HEK293 (cell line): ENCODE results near the gene CBX8.

ENCODE experiments used
- CTCF ChIA-PET: fragments of 350-600 bp; formaldehyde crosslinking; extraction: SDS; loops from one replicate; lab custom pipeline; 2021; ENCODE audit warnings: antibody characterized with exemption; lab: Yijun Ruan, JAX
- POLR2A ChIA-PET: fragments of 300-600 bp; formaldehyde crosslinking; extraction: SDS; loops from one replicate; lab custom pipeline; 2020; ENCODE audit warnings: antibody characterized with exemption, inconsistent platforms; lab: Yijun Ruan, JAX
- H3K27ac ChIP-seq: fragments of 200-500 bp; sonication (Bioruptor generic); 2 replicates; pipeline ENCODE4 v1.5.1; 2014; ENCODE audit warnings: low read depth, low read length, control low read depth, inconsistent platforms; ENCODE audit errors: extremely low read depth
- H3K36me3 ChIP-seq, 2 experiments: fragments of 200-500 bp in 1 of 2; sonication (Bioruptor generic) in 1 of 2; 1 replicate in 1 of 2; 2 replicates in 1 of 2; pipeline ENCODE4 v1.5.1; 2014 to 2017; ENCODE audit warnings: inconsistent platforms in 2 of 2, low read length in 2 of 2; ENCODE audit not compliant: control insufficient read depth in 2 of 2, insufficient read depth in 1 of 2
- H3K4me1 ChIP-seq: fragments of 200-500 bp; sonication (Bioruptor generic); 2 replicates; pipeline ENCODE4 v1.5.1; 2014; ENCODE audit warnings: mild to moderate bottlenecking, low read length, inconsistent platforms; ENCODE audit not compliant: control insufficient read depth, insufficient read depth
- H3K4me3 ChIP-seq: 2 replicates; pipeline ENCODE4 v1.5.1; 2011; ENCODE audit warnings: low read depth, mild to moderate bottlenecking, control low read depth, low read length, moderate library complexity
- H3K9me3 ChIP-seq: fragments of 200-500 bp; sonication (Bioruptor generic); 2 replicates; pipeline ENCODE4 v1.5.1; 2014; ENCODE audit warnings: low read depth, low read length, inconsistent platforms; ENCODE audit not compliant: control insufficient read depth, insufficient read depth
- CTCF ChIP-seq: fragments of 450-650 bp; formaldehyde crosslinking; IDR thresholded peaks from 2 replicates; pipeline ENCODE4 v1.5.1; 2016; ENCODE audit warnings: missing biosample characterization, missing genetic modification characterization
- HIC1 ChIP-seq: fragments of 450-650 bp; formaldehyde crosslinking; IDR thresholded peaks from 2 replicates; pipeline ENCODE4 v1.5.1; 2016; ENCODE audit warnings: missing biosample characterization, missing genetic modification characterization
- PATZ1 ChIP-seq: fragments of 450-650 bp; formaldehyde crosslinking; IDR thresholded peaks from 2 replicates; pipeline ENCODE4 v1.5.1; 2016; ENCODE audit warnings: missing biosample characterization, missing genetic modification characterization
- SALL2 ChIP-seq: fragments of 450-650 bp; formaldehyde crosslinking; IDR thresholded peaks from 2 replicates; pipeline ENCODE4 v1.5.0; 2017; ENCODE audit warnings: missing biosample characterization, mild to moderate bottlenecking, missing genetic modification characterization, borderline replicate concordance
- SP3 ChIP-seq: fragments of 450-650 bp; formaldehyde crosslinking; IDR thresholded peaks from 2 replicates; pipeline ENCODE4 v1.5.1; 2016; ENCODE audit warnings: missing biosample characterization, missing genetic modification characterization
- TSHZ1 ChIP-seq: fragments of 450-650 bp; formaldehyde crosslinking; IDR thresholded peaks from 2 replicates; pipeline ENCODE4 v1.5.1; 2016; ENCODE audit warnings: missing biosample characterization, missing genetic modification characterization, borderline replicate concordance
- ZBTB21 ChIP-seq: fragments of 450-650 bp; formaldehyde crosslinking; IDR thresholded peaks from 2 replicates; pipeline ENCODE4 v1.5.1; 2017; ENCODE audit warnings: missing biosample characterization, missing genetic modification characterization
- ZNF132 ChIP-seq: fragments of 450-650 bp; formaldehyde crosslinking; IDR thresholded peaks from 2 replicates; pipeline ENCODE4 v1.5.1; 2017; ENCODE audit warnings: missing biosample characterization, missing genetic modification characterization, borderline replicate concordance
- ZNF18 ChIP-seq: fragments of 450-650 bp; formaldehyde crosslinking; IDR thresholded peaks from 2 replicates; pipeline ENCODE4 v1.5.1; 2016; ENCODE audit warnings: missing biosample characterization, missing genetic modification characterization
- ZNF184 ChIP-seq: fragments of 450-650 bp; IDR thresholded peaks from 2 replicates; pipeline ENCODE4 v1.5.1; 2018; ENCODE audit warnings: missing biosample characterization, mild to moderate bottlenecking, missing genetic modification characterization
- ZNF292 ChIP-seq: fragments of 450-650 bp; formaldehyde crosslinking; IDR thresholded peaks from 2 replicates; pipeline ENCODE4 v1.5.1; 2016; ENCODE audit warnings: low read depth, missing biosample characterization, missing genetic modification characterization, borderline replicate concordance
- ZNF513 ChIP-seq: fragments of 450-650 bp; IDR thresholded peaks from 2 replicates; pipeline ENCODE4 v1.5.1; 2018; ENCODE audit warnings: missing biosample characterization, missing genetic modification characterization
- ZSCAN16 ChIP-seq: fragments of 450-650 bp; formaldehyde crosslinking; IDR thresholded peaks from 2 replicates; pipeline ENCODE4 v1.5.1; 2016; ENCODE audit warnings: missing biosample characterization, missing genetic modification characterization

The CBX8 gene

GRCh38 chr17:79747508-79748294, 49.2 kb downstream of the CBX8 start (continued):
- TF ChIP-seq HIC1 (tag by site-specific recombination) (peak; percentile 38; the same call in 1 of the 2 replicates), ZNF18 (tag by site-specific recombination) (0 out of 2 replicates have a peak, but pooled peaks have one; percentile 48)
- TF ChIP-seq, all 188 proteins: peak for 3

- Histone ChIP-seq H3K36me3 (no peaks in the 10 kb centered on the region), H3K4me1 (peaks cover 11% of the 10 kb centered on the region), H3K27ac (0 out of 2 replicates have a peak overlapping the region, but pooled peaks have one; percentile 22), H3K9me3 (no peaks in the 10 kb centered on the region), H3K4me3 (no peak overlapping the region)
- ChIA-PET POLR2A (interaction anchor here (1.0 to 1.6 kb wide), 2 partner anchors 50 to 93 kb away, joined by 3 read pairs; no protein-coding TSS in a partner anchor), CTCF (interaction anchor here (0.6 to 3.8 kb wide), 23 partner anchors 7 to 1367 kb away, joined by 3 to 28 read pairs (median 4); partner anchors contain the start of gene CBX2)
- TF ChIP-seq ZNF132 (tag by site-specific recombination) (no peak), ZNF513 (no peak), ZSCAN16 (tag by site-specific recombination) (no peak), ZNF184 (no peak), SP3 (no peak), CTCF (tag by site-specific recombination) (no peak), SALL2 (tag by site-specific recombination) (no peak), TSHZ1 (tag by site-specific recombination) (no peak), PATZ1 (tag by site-specific recombination) (no peak), ZNF292 (no peak), ZBTB21 (tag by site-specific recombination) (no peak)
Observed at GRCh38 chr17:79746889-79747507, 49.9 kb downstream of the CBX8 start.
